HepG2 (cell line): ENCODE measurements around the gene LSM12.

Experiments used
- ARNTL ChIP-seq: sonication (generic); formaldehyde crosslinking; IDR thresholded peaks from 2 replicates; pipeline ENCODE4 v1.4.0; 2020; ENCODE audit warnings: mild to moderate bottlenecking, missing genetic modification reagents
- BHLHE40 ChIP-seq: IDR thresholded peaks from 2 replicates; pipeline ENCODE4 v1.6.1; 2011; ENCODE audit warnings: low read length, improper control_type of control experiment
- ESRRA ChIP-seq: sonication (generic); formaldehyde crosslinking; IDR thresholded peaks from 2 replicates; pipeline ENCODE4 v1.5.1; 2020; ENCODE audit warnings: mild to moderate bottlenecking, low read depth, missing genetic modification reagents
- MEF2D ChIP-seq: sonication (generic); formaldehyde crosslinking; IDR thresholded peaks from 2 replicates; pipeline ENCODE4 v1.5.1; 2020; ENCODE audit warnings: mild to moderate bottlenecking, missing genetic modification reagents
- POLR2A ChIP-seq, 2 experiments: IDR thresholded peaks; 2 replicates each; pipeline ENCODE4 v1.6.1; 2011; ENCODE audit warnings: low read depth in 2 of 2, low read length in 2 of 2, mild to moderate bottlenecking in 1 of 2, moderate library complexity in 1 of 2; ENCODE audit not compliant: insufficient read depth in 1 of 2
- RBFOX2 ChIP-seq: fragments of 200-400 bp; formaldehyde crosslinking; IDR thresholded peaks from 2 replicates; pipeline ENCODE4 v1.6.1; 2017; ENCODE audit warnings: low read depth, mild to moderate bottlenecking, low read length
- ZNF230 ChIP-seq: sonication (generic); formaldehyde crosslinking; IDR thresholded peaks from 2 replicates; pipeline ENCODE4 v1.4.0; 2020; ENCODE audit warnings: mild to moderate bottlenecking, missing genetic modification reagents
- ZNF737 ChIP-seq: sonication (generic); formaldehyde crosslinking; IDR thresholded peaks from 2 replicates; pipeline ENCODE4 v1.5.0; 2020; ENCODE audit warnings: missing genetic modification reagents, mild to moderate bottlenecking, borderline replicate concordance
- TF ChIP-seq, protein P1 (sequence below): sonication (generic); formaldehyde crosslinking; IDR thresholded peaks from 2 replicates; pipeline ENCODE4 v1.5.0; 2020; ENCODE audit warnings: mild to moderate bottlenecking, missing genetic modification reagents, moderate library complexity
- TF ChIP-seq, protein P2 (sequence below): sonication (generic); formaldehyde crosslinking; IDR thresholded peaks from 2 replicates; pipeline ENCODE4 v1.4.0; 2020; ENCODE audit warnings: mild to moderate bottlenecking, missing genetic modification reagents

DNA sequence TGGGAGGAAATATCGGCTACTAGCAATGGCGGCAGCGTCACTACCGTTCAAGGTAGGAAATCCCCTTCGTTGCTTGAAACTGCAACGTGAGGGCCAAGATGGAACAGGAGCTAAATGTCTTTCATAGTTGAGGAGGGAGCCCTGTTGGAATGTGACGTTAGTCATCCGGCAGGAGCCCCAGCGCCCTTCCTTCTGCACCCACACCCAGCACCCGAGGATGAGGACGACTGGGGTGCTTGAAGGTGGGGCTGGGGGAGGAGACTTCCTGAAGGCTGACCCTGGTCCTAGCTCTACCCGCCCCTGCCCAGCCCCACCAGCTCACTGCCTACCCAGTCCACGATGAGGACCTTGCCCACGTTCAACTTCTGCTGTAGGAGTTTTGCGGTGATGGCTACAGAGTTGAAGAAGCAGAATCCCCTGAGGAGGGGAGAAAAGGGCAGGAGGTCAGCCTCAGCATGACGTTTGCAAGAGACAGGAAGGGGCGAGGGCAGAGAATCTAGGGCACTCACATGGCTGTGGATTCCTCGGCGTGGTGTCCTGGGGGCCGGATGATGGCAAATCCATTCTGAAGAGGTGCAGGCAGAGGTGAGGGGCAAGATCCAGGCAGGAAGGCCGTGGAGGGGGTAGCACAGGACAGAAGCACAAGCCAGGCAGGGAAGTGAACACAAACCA, 15.9 kb upstream of the LSM12 start:
- TF ChIP-seq RBFOX2: no peak
- TF ChIP-seq MEF2D (CRISPR knock-in tag): no peak
- TF ChIP-seq, protein P1, sequence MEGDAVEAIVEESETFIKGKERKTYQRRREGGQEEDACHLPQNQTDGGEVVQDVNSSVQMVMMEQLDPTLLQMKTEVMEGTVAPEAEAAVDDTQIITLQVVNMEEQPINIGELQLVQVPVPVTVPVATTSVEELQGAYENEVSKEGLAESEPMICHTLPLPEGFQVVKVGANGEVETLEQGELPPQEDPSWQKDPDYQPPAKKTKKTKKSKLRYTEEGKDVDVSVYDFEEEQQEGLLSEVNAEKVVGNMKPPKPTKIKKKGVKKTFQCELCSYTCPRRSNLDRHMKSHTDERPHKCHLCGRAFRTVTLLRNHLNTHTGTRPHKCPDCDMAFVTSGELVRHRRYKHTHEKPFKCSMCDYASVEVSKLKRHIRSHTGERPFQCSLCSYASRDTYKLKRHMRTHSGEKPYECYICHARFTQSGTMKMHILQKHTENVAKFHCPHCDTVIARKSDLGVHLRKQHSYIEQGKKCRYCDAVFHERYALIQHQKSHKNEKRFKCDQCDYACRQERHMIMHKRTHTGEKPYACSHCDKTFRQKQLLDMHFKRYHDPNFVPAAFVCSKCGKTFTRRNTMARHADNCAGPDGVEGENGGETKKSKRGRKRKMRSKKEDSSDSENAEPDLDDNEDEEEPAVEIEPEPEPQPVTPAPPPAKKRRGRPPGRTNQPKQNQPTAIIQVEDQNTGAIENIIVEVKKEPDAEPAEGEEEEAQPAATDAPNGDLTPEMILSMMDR (CRISPR knock-in tag): no peak
- TF ChIP-seq BHLHE40: no peak
- TF ChIP-seq, protein P2, sequence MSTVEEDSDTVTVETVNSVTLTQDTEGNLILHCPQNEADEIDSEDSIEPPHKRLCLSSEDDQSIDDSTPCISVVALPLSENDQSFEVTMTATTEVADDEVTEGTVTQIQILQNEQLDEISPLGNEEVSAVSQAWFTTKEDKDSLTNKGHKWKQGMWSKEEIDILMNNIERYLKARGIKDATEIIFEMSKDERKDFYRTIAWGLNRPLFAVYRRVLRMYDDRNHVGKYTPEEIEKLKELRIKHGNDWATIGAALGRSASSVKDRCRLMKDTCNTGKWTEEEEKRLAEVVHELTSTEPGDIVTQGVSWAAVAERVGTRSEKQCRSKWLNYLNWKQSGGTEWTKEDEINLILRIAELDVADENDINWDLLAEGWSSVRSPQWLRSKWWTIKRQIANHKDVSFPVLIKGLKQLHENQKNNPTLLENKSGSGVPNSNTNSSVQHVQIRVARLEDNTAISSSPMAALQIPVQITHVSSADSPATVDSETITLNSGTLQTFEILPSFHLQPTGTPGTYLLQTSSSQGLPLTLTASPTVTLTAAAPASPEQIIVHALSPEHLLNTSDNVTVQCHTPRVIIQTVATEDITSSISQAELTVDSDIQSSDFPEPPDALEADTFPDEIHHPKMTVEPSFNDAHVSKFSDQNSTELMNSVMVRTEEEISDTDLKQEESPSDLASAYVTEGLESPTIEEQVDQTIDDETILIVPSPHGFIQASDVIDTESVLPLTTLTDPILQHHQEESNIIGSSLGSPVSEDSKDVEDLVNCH: no peak
- no peak for TF ChIP-seq ESRRA
- no peak for TF ChIP-seq ZNF230
- TF ChIP-seq POLR2A (IDR thresholded peaks at IDR 0.05; ENCODE audit: insufficient read depth in 1 of 2, low read depth in 2 of 2, low read length in 2 of 2): no peak
- no peak for TF ChIP-seq ARNTL (CRISPR knock-in tag)
- TF ChIP-seq ZNF737 (CRISPR knock-in tag): no peak
